RWPE2 (cell line): ENCODE measurements around the gene ERN1.

Experiments
- ATAC-seq: fragments of 200-7000 bp; cut with Tn5 transposase; 3 replicates; pipeline ENCODE4 v1.9.1; 2021; ENCODE audit warnings: low read depth
- DNase-seq: peaks from one replicate; pipeline ENCODE4 v3.0.0-alpha.2; 2020; ENCODE audit warnings: low spot score
- H3K27ac ChIP-seq: fragments of 450-650 bp; 2 replicates; pipeline ENCODE4 v1.5.1; 2017; ENCODE audit warnings: mild to moderate bottlenecking; ENCODE audit not compliant: poor library complexity, severe bottlenecking
- H3K27me3 ChIP-seq: fragments of 250-450 bp; sonication (Bioruptor Pico); 2 replicates; pipeline ENCODE4 v1.5.1; 2021; ENCODE audit warnings: mild to moderate bottlenecking, moderate library complexity; ENCODE audit not compliant: insufficient read depth, poor library complexity, severe bottlenecking
- H3K36me3 ChIP-seq: fragments of 250-450 bp; sonication (Bioruptor Pico); 2 replicates; pipeline ENCODE4 v1.5.1; 2020; ENCODE audit warnings: low read depth, mild to moderate bottlenecking, moderate library complexity
- H3K4me1 ChIP-seq: fragments of 250-450 bp; sonication (Bioruptor Pico); 2 replicates; pipeline ENCODE4 v1.5.1; 2021; ENCODE audit warnings: mild to moderate bottlenecking, moderate library complexity; ENCODE audit not compliant: insufficient read depth, poor library complexity, severe bottlenecking
- H3K4me3 ChIP-seq: fragments of 250-450 bp; sonication (Bioruptor Pico); 2 replicates; pipeline ENCODE4 v1.5.1; 2021; ENCODE audit warnings: mild to moderate bottlenecking, moderate library complexity; ENCODE audit not compliant: severe bottlenecking
- H3K9me3 ChIP-seq: fragments of 250-450 bp; sonication (Bioruptor Pico); 2 replicates; pipeline ENCODE4 v1.5.1; 2021; ENCODE audit warnings: mild to moderate bottlenecking, moderate library complexity; ENCODE audit not compliant: severe bottlenecking
- TF ChIP-seq, protein P1 (sequence below): fragments of 450-650 bp; IDR thresholded peaks from one replicate; pipeline ENCODE4 v1.5.1; 2017; ENCODE audit warnings: mild to moderate bottlenecking, moderate library complexity; ENCODE audit not compliant: poor library complexity, severe bottlenecking

Gene ERN1

DNA sequence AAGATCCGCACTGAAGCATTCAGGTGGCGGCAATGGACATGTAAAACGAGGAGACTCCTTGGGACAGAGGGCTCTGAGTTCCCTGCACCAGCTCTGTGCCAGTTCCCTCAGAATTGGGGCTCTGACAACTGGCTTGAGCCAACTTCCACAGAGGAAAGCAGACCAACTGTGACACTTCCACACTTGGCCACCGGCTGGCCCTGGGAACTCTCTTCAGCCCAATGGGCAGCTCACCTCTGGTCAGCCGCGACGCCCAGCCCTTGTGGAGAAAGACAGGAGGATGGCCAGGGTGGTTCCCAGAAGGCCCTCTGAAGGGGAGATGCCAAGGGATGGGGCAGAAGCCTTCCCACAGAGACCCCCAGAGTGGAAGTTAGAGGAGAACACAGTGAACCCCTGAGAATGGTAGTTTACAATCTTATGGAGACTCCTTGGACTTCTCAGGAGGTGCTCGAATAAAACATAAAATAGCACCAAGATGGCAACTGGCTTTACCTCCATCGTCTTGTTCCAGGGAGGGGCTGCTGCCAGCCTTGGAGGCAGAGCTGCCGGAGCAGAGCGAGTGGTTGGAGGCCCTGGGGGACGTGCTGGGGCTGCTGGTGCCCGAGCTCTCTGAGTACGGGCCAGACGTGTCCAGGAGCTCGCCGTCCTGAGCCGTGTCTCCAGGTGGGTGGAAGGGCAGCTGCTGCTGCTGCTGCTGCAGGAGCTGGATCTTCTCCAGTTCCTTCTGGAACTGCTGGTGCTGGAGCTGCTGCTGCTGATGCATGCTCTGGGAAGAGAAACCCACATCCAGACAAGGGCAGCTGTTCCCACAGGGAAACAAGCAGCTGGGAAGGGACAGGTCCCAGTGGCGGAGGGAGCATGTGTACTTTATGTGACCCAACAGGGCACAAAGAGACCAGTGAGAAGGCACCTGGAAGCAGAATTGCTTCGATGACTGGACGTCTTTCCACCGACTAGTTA lies 74.5 kb downstream of the ERN1 start:
- TF ChIP-seq, protein P1, sequence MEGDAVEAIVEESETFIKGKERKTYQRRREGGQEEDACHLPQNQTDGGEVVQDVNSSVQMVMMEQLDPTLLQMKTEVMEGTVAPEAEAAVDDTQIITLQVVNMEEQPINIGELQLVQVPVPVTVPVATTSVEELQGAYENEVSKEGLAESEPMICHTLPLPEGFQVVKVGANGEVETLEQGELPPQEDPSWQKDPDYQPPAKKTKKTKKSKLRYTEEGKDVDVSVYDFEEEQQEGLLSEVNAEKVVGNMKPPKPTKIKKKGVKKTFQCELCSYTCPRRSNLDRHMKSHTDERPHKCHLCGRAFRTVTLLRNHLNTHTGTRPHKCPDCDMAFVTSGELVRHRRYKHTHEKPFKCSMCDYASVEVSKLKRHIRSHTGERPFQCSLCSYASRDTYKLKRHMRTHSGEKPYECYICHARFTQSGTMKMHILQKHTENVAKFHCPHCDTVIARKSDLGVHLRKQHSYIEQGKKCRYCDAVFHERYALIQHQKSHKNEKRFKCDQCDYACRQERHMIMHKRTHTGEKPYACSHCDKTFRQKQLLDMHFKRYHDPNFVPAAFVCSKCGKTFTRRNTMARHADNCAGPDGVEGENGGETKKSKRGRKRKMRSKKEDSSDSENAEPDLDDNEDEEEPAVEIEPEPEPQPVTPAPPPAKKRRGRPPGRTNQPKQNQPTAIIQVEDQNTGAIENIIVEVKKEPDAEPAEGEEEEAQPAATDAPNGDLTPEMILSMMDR, result no peak
- Histone ChIP-seq H3K4me3 (no peak overlapping the region), H3K36me3 (peaks cover 5% of the 10 kb centered on the region; the same call in 1 of the 2 replicates), H3K27me3 (no peaks in the 10 kb centered on the region), H3K9me3 (no peaks in the 10 kb centered on the region), H3K4me1 (no peaks in the 10 kb centered on the region), H3K27ac (no peak overlapping the region)
- DNase-seq (no peak), ATAC-seq (no peak)

DNA sequence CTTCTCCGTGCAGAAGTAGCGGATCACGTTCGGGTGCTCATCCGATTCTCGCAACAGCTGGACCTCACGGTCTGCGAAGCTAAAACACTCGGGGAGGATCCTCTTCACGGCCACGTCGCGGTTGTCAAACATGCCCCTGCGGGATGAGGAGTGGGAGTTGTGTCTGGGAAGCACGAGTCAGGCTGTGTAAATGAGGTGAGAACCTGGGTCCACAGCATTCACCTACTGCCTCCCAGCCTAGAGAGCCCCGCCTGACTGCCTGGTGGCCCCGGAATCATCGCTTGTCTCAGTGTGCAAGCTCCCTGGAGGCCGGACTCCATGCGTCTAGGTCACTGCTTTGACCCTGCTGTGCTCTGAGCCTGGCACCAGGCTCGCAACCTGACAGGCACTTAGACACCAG lies 75.6 kb downstream of the ERN1 start:
- Histone ChIP-seq H3K27me3 (no peaks in the 10 kb centered on the region), H3K9me3 (no peaks in the 10 kb centered on the region), H3K4me3 (no peak overlapping the region), H3K4me1 (no peaks in the 10 kb centered on the region), H3K27ac (no peak overlapping the region), H3K36me3 (peaks cover 5% of the 10 kb centered on the region; the same call in 1 of the 2 replicates)
- TF ChIP-seq, protein P1, result no peak
- no peak for ATAC-seq
- no peak for DNase-seq

DNA sequence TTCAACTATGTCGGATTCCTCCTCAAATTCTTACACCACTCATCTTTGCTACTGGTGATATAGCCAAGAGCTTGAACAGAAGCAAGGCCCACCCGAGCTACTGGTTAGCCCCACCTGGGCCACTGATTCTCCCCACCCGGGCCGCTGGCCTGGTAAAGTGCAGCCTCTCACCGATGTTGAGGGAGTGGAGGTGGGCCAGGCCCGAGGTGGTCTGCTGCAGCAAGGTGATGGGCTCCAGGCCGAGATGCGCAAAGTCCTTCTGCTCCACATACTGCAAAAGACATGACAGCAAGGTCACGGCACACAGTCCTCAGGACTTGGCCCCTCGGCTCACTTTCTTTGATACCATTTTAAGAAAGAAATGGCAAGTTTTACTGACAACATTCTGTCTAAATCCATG lies 76.8 kb downstream of the ERN1 start:
- H3K4me1 ChIP-seq, result no peaks in the 10 kb centered on the region
- no peaks in the 10 kb centered on the region for H3K9me3 ChIP-seq
- TF ChIP-seq, protein P1, result no peak
- no peak overlapping the region for H3K27ac ChIP-seq
- H3K4me3 ChIP-seq, result no peak overlapping the region
- ATAC-seq (no peak), DNase-seq (no peak)
- peaks cover 7% of the 10 kb centered on the region for H3K36me3 ChIP-seq
- H3K27me3 ChIP-seq, result no peaks in the 10 kb centered on the region

DNA sequence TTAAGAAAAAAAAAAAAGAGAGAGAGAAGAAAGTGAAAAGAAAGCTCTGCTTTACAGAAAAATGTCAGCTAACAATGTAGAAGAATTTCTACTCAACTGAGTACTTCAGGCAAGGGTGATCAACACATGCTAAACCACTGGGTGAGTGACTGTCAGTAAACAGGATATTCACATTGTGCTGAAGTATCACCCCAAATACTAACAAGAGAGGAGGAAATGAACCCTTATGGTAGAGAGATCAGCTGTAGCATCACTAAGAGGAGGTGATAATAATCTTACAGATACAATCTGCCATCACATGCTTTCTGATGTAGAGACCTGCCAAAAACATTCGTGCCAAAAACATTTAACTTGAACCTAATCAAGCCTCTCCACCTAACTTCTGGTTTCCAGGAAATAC lies 78.8 kb downstream of the ERN1 start:
- Histone ChIP-seq H3K4me1 (no peaks in the 10 kb centered on the region), H3K36me3 (peaks cover 20% of the 10 kb centered on the region), H3K27ac (no peak overlapping the region)

More for the DNA sequence above, 78.8 kb downstream of the ERN1 start:
- Histone ChIP-seq H3K27me3 (no peaks in the 10 kb centered on the region), H3K4me3 (no peak overlapping the region), H3K9me3 (no peaks in the 10 kb centered on the region)
- DNase-seq, result no peak
- no peak for ATAC-seq
- TF ChIP-seq, protein P1, result no peak
